ENCODE results near the gene IMMP2L. TPM values are rescaled to one million over a fixed set of nuclear protein-coding genes. Genes with fewer than 3 reads are reported as not detected.
"Not testable (repeated sequence)": the region's sequence is repeated elsewhere in the genome, so short reads cannot be mapped to it uniquely, and the experiment has no call there.

IMMP2L gene
- total and polyA plus RNA-seq, 4 donors: 24.3 to 32.9 (median 26.8) TPM

GRCh38 chr7:111288441-111288840, 273.9 kb downstream of the IMMP2L start:
- H3K27me3 ChIP-seq (ENCODE audit: control insufficient read depth in 1 of 2, insufficient read depth in 2 of 2, low read length in 1 of 2); DNase-seq; H3K36me3 ChIP-seq (ENCODE audit: control insufficient read depth in 1 of 2, insufficient read depth in 2 of 2, low read length in 1 of 2); H3K4me1 ChIP-seq (ENCODE audit: control insufficient read depth in 1 of 2, insufficient read depth in 2 of 2, low read length in 2 of 2); H3K27ac ChIP-seq (ENCODE audit: low read depth in 1 of 2, low read length in 2 of 2); intact Hi-C loops (cut with DNase I); H3K4me3 ChIP-seq (ENCODE audit: low read length in 2 of 2); ATAC-seq (ENCODE audit: low FRiP score); H3K9me3 ChIP-seq (ENCODE audit: control insufficient read depth, low read length): not testable (repeated sequence)
- 93 to 94% methylated on average over 3 of the region's 3 CpGs for WGBS, 2 donors

- DNase-seq (no peak), ATAC-seq (ENCODE audit: low FRiP score) (no peak)
- 95 to 99% methylated on average over 2 of the region's 2 CpGs for WGBS, 2 donors
These were observed 279.7 kb downstream of the IMMP2L start for GRCh38 chr7:111282626-111283025.

GRCh38 chr7:111274857-111275256, 287.4 kb downstream of the IMMP2L start:
- Histone ChIP-seq H3K27ac (ENCODE audit: low read depth in 1 of 2, low read length in 2 of 2) (no peak overlapping the region), H3K36me3 (ENCODE audit: control insufficient read depth in 1 of 2, insufficient read depth in 2 of 2, low read length in 1 of 2) (no peaks in the 10 kb centered on the region), H3K27me3 (ENCODE audit: control insufficient read depth in 1 of 2, insufficient read depth in 2 of 2, low read length in 1 of 2) (no peaks in the 10 kb centered on the region), H3K4me1 (ENCODE audit: control insufficient read depth in 1 of 2, insufficient read depth in 2 of 2, low read length in 2 of 2) (peaks cover 2% of the 10 kb centered on the region in 2 donors), H3K4me3 (ENCODE audit: low read length in 2 of 2) (no peak overlapping the region), H3K9me3 (ENCODE audit: control insufficient read depth, low read length) (no peaks in the 10 kb centered on the region)
- WGBS, 2 donors: 67 to 70% methylated on average over 5 of the region's 5 CpGs
- DNase-seq (no peak), ATAC-seq (ENCODE audit: low FRiP score) (no peak)
- intact Hi-C loops (cut with DNase I): no loop called here

More at GRCh38 chr7:111282626-111283025, 279.7 kb downstream of the IMMP2L start:
- no peaks in the 10 kb centered on the region for H3K27me3 ChIP-seq (ENCODE audit: control insufficient read depth in 1 of 2, insufficient read depth in 2 of 2, low read length in 1 of 2)
- no peaks in the 10 kb centered on the region for H3K4me1 ChIP-seq (ENCODE audit: control insufficient read depth in 1 of 2, insufficient read depth in 2 of 2, low read length in 2 of 2)
- no peaks in the 10 kb centered on the region for H3K9me3 ChIP-seq (ENCODE audit: control insufficient read depth, low read length)
- no peak overlapping the region for H3K4me3 ChIP-seq (ENCODE audit: low read length in 2 of 2)
- H3K36me3 ChIP-seq (ENCODE audit: control insufficient read depth in 1 of 2, insufficient read depth in 2 of 2, low read length in 1 of 2): no peaks in the 10 kb centered on the region
- H3K27ac ChIP-seq (ENCODE audit: low read depth in 1 of 2, low read length in 2 of 2): no peak overlapping the region
- intact Hi-C loops (cut with DNase I): no loop called here

- no peaks in the 10 kb centered on the region for H3K9me3 ChIP-seq (ENCODE audit: control insufficient read depth, low read length)
These were observed 290.2 kb downstream of the IMMP2L start for GRCh38 chr7:111272092-111272491.

GRCh38 chr7:111270794-111271193, 291.5 kb downstream of the IMMP2L start:
- DNase-seq; intact Hi-C loops (cut with DNase I); H3K36me3 ChIP-seq (ENCODE audit: control insufficient read depth in 1 of 2, insufficient read depth in 2 of 2, low read length in 1 of 2); H3K27me3 ChIP-seq (ENCODE audit: control insufficient read depth in 1 of 2, insufficient read depth in 2 of 2, low read length in 1 of 2); H3K4me1 ChIP-seq (ENCODE audit: control insufficient read depth in 1 of 2, insufficient read depth in 2 of 2, low read length in 2 of 2); H3K27ac ChIP-seq (ENCODE audit: low read depth in 1 of 2, low read length in 2 of 2); ATAC-seq (ENCODE audit: low FRiP score); H3K4me3 ChIP-seq (ENCODE audit: low read length in 2 of 2); H3K9me3 ChIP-seq (ENCODE audit: control insufficient read depth, low read length): not testable (repeated sequence)
- 86 to 92% methylated on average over 2 of the region's 2 CpGs for WGBS, 2 donors

More at GRCh38 chr7:111272092-111272491, 290.2 kb downstream of the IMMP2L start:
- Histone ChIP-seq H3K36me3 (ENCODE audit: control insufficient read depth in 1 of 2, insufficient read depth in 2 of 2, low read length in 1 of 2) (no peaks in the 10 kb centered on the region), H3K4me3 (ENCODE audit: low read length in 2 of 2) (no peak overlapping the region), H3K4me1 (ENCODE audit: control insufficient read depth in 1 of 2, insufficient read depth in 2 of 2, low read length in 2 of 2) (peaks cover 2% of the 10 kb centered on the region in 2 donors), H3K27me3 (ENCODE audit: control insufficient read depth in 1 of 2, insufficient read depth in 2 of 2, low read length in 1 of 2) (no peaks in the 10 kb centered on the region), H3K27ac (ENCODE audit: low read depth in 1 of 2, low read length in 2 of 2) (no peak overlapping the region)
- intact Hi-C loops (cut with DNase I): no loop called here
- no peak for DNase-seq
- ATAC-seq (ENCODE audit: low FRiP score): no peak

- intact Hi-C loops (cut with DNase I): no loop called here
- Histone ChIP-seq H3K27me3 (ENCODE audit: control insufficient read depth in 1 of 2, insufficient read depth in 2 of 2, low read length in 1 of 2) (no peaks in the 10 kb centered on the region), H3K9me3 (ENCODE audit: control insufficient read depth, low read length) (no peaks in the 10 kb centered on the region), H3K36me3 (ENCODE audit: control insufficient read depth in 1 of 2, insufficient read depth in 2 of 2, low read length in 1 of 2) (no peaks in the 10 kb centered on the region), H3K4me1 (ENCODE audit: control insufficient read depth in 1 of 2, insufficient read depth in 2 of 2, low read length in 2 of 2) (peaks cover 3 to 7% of the 10 kb centered on the region in 2 donors), H3K4me3 (ENCODE audit: low read length in 2 of 2) (no peak overlapping the region), H3K27ac (ENCODE audit: low read depth in 1 of 2, low read length in 2 of 2) (no peak overlapping the region)
- 91 to 94% methylated on average over 1 of the region's 1 CpG for WGBS, 2 donors
- no peak for DNase-seq
- no peak for ATAC-seq (ENCODE audit: low FRiP score)
These were observed 293.4 kb downstream of the IMMP2L start for GRCh38 chr7:111268941-111269340.

GRCh38 chr7:111266613-111267012, 295.7 kb downstream of the IMMP2L start:
- no peak overlapping the region for H3K4me3 ChIP-seq (ENCODE audit: low read length in 2 of 2)
- H3K4me1 ChIP-seq (ENCODE audit: control insufficient read depth in 1 of 2, insufficient read depth in 2 of 2, low read length in 2 of 2): peaks cover 1 to 10% of the 10 kb centered on the region in 2 donors
- no peak overlapping the region for H3K27ac ChIP-seq (ENCODE audit: low read depth in 1 of 2, low read length in 2 of 2)
- WGBS, 2 donors: 40 to 57% methylated on average over 2 of the region's 2 CpGs
- no peak for ATAC-seq (ENCODE audit: low FRiP score)
- H3K9me3 ChIP-seq (ENCODE audit: control insufficient read depth, low read length): no peaks in the 10 kb centered on the region
- H3K27me3 ChIP-seq (ENCODE audit: control insufficient read depth in 1 of 2, insufficient read depth in 2 of 2, low read length in 1 of 2): no peaks in the 10 kb centered on the region
- intact Hi-C loops (cut with DNase I): no loop called here
- no peaks in the 10 kb centered on the region for H3K36me3 ChIP-seq (ENCODE audit: control insufficient read depth in 1 of 2, insufficient read depth in 2 of 2, low read length in 1 of 2)
- no peak for DNase-seq

GRCh38 chr7:111265394-111265793, 296.9 kb downstream of the IMMP2L start:
- Histone ChIP-seq H3K27ac (ENCODE audit: low read depth in 1 of 2, low read length in 2 of 2) (no peak overlapping the region), H3K27me3 (ENCODE audit: control insufficient read depth in 1 of 2, insufficient read depth in 2 of 2, low read length in 1 of 2) (no peaks in the 10 kb centered on the region), H3K9me3 (ENCODE audit: control insufficient read depth, low read length) (no peaks in the 10 kb centered on the region), H3K4me1 (ENCODE audit: control insufficient read depth in 1 of 2, insufficient read depth in 2 of 2, low read length in 2 of 2) (peaks cover 1 to 10% of the 10 kb centered on the region in 2 donors), H3K36me3 (ENCODE audit: control insufficient read depth in 1 of 2, insufficient read depth in 2 of 2, low read length in 1 of 2) (no peaks in the 10 kb centered on the region), H3K4me3 (ENCODE audit: low read length in 2 of 2) (no peak overlapping the region)
- intact Hi-C loops (cut with DNase I): no loop called here
- ATAC-seq (ENCODE audit: low FRiP score) (no peak), DNase-seq (no peak)

GRCh38 chr7:111264981-111265380, 297.3 kb downstream of the IMMP2L start:
- WGBS, 2 donors: 80 to 91% methylated on average over 1 of the region's 1 CpG

More at GRCh38 chr7:111264981-111265380, 297.3 kb downstream of the IMMP2L start:
- no peak overlapping the region for H3K4me3 ChIP-seq (ENCODE audit: low read length in 2 of 2)
- no peaks in the 10 kb centered on the region for H3K36me3 ChIP-seq (ENCODE audit: control insufficient read depth in 1 of 2, insufficient read depth in 2 of 2, low read length in 1 of 2)
- no peaks in the 10 kb centered on the region for H3K9me3 ChIP-seq (ENCODE audit: control insufficient read depth, low read length)
- no peaks in the 10 kb centered on the region for H3K27me3 ChIP-seq (ENCODE audit: control insufficient read depth in 1 of 2, insufficient read depth in 2 of 2, low read length in 1 of 2)
- intact Hi-C loops (cut with DNase I): no loop called here
- peaks cover 1 to 10% of the 10 kb centered on the region in 2 donors for H3K4me1 ChIP-seq (ENCODE audit: control insufficient read depth in 1 of 2, insufficient read depth in 2 of 2, low read length in 2 of 2)
- no peak for DNase-seq
- no peak for ATAC-seq (ENCODE audit: low FRiP score)
- H3K27ac ChIP-seq (ENCODE audit: low read depth in 1 of 2, low read length in 2 of 2): no peak overlapping the region
